HEK293T (cell line): Measurements from ENCODE around the gene TRIM33.
A peak's percentile ranks its signal among the peaks of the same experiment; 100 is the strongest.

Source experiments
- CTCF ChIA-PET: fragments of 350-600 bp; formaldehyde crosslinking; extraction: SDS; loops from one replicate; lab custom pipeline; 2021; ENCODE audit warnings: antibody characterized with exemption, inconsistent platforms; lab: Yijun Ruan, JAX
- POLR2A ChIA-PET: fragments of 350-600 bp; formaldehyde crosslinking; extraction: SDS; loops from one replicate; lab custom pipeline; 2020; ENCODE audit warnings: antibody characterized with exemption, inconsistent platforms; lab: Yijun Ruan, JAX
- DNase-seq: peaks from one replicate; pipeline ENCODE4 v3.0.0; 2012; ENCODE audit warnings: mixed read lengths; ENCODE audit errors: extremely low spot score
- ARNT ChIP-seq: fragments of 450-650 bp; IDR thresholded peaks from 2 replicates; pipeline ENCODE4 v1.6.1; 2017; ENCODE audit warnings: mild to moderate bottlenecking
- BHLHE40 ChIP-seq: fragments of 450-650 bp; IDR thresholded peaks from 2 replicates; pipeline ENCODE4 v1.6.1; 2016; ENCODE audit warnings: mild to moderate bottlenecking, moderate library complexity, borderline replicate concordance
- CTBP1 ChIP-seq: fragments of 450-650 bp; IDR thresholded peaks from 2 replicates; pipeline ENCODE4 v1.6.1; 2016; ENCODE audit warnings: borderline replicate concordance
- ELF4 ChIP-seq: fragments of 450-650 bp; IDR thresholded peaks from 2 replicates; pipeline ENCODE4 v1.6.1; 2017; ENCODE audit warnings: antibody characterized with exemption
- FOXA1 ChIP-seq: fragments of 450-650 bp; IDR thresholded peaks from 2 replicates; pipeline ENCODE4 v1.6.1; 2016; ENCODE audit warnings: mild to moderate bottlenecking
- FOXK2 ChIP-seq: fragments of 450-650 bp; IDR thresholded peaks from 2 replicates; pipeline ENCODE4 v1.6.1; 2016; ENCODE audit warnings: mild to moderate bottlenecking
- FOXM1 ChIP-seq: fragments of 450-650 bp; IDR thresholded peaks from 2 replicates; pipeline ENCODE4 v1.6.1; 2017; ENCODE audit warnings: mild to moderate bottlenecking, borderline replicate concordance
- HDGF ChIP-seq: fragments of 450-650 bp; IDR thresholded peaks from 2 replicates; pipeline ENCODE4 v1.6.1; 2017; ENCODE audit warnings: antibody characterized with exemption, borderline replicate concordance
- L3MBTL2 ChIP-seq: fragments of 450-650 bp; conservative IDR thresholded peaks from 2 replicates; pipeline ENCODE4 v1.6.1; 2016; ENCODE audit warnings: mild to moderate bottlenecking
- LEF1 ChIP-seq: fragments of 450-650 bp; IDR thresholded peaks from 2 replicates; pipeline ENCODE4 v1.6.1; 2017; ENCODE audit warnings: mild to moderate bottlenecking, borderline replicate concordance
- NFRKB ChIP-seq: fragments of 450-650 bp; IDR thresholded peaks from 2 replicates; pipeline ENCODE4 v1.6.1; 2016; ENCODE audit warnings: mild to moderate bottlenecking, moderate library complexity
- SP1 ChIP-seq: fragments of 450-650 bp; IDR thresholded peaks from 2 replicates; pipeline ENCODE4 v1.6.1; 2017
- SUZ12 ChIP-seq: fragments of 450-650 bp; IDR thresholded peaks from 2 replicates; pipeline ENCODE4 v1.6.1; 2016; ENCODE audit warnings: mild to moderate bottlenecking
- TARDBP ChIP-seq: fragments of 450-650 bp; IDR thresholded peaks from 2 replicates; pipeline ENCODE4 v1.6.1; 2016
- ZNF384 ChIP-seq: fragments of 450-650 bp; IDR thresholded peaks from 2 replicates; pipeline ENCODE4 v1.6.1; 2016
- TF ChIP-seq, protein P1 (sequence below): fragments of 450-650 bp; IDR thresholded peaks from 2 replicates; pipeline ENCODE4 v1.6.1; 2016

The TRIM33 gene

DNA sequence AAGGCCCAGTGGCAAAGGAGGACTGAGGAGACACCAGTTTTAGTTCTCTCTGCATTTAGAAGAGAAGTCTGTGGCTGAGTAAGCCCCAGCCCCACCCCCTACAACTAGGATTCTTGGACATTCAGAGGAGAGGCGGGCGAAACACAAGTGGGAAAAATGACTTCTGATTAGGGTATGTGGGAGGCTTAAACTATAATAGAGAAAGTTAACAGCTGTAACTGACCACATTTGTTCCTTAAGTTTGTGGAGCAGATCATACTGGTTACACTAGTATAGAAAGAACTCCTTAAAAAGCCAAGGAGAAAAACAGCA lies 11.2 kb upstream of the TRIM33 start:
- POLR2A ChIA-PET = no interaction called here
- no peak for DNase-seq
- TF ChIP-seq SUZ12 (no peak), HDGF (no peak), TARDBP (no peak), NFRKB (no peak), BHLHE40 (no peak), ZNF384 (no peak), FOXM1 (no peak), FOXK2 (no peak), FOXA1 (no peak), CTBP1 (no peak), ELF4 (no peak), LEF1 (no peak), L3MBTL2 (no peak), ARNT (no peak), SP1 (no peak)
- TF ChIP-seq, protein P1, sequence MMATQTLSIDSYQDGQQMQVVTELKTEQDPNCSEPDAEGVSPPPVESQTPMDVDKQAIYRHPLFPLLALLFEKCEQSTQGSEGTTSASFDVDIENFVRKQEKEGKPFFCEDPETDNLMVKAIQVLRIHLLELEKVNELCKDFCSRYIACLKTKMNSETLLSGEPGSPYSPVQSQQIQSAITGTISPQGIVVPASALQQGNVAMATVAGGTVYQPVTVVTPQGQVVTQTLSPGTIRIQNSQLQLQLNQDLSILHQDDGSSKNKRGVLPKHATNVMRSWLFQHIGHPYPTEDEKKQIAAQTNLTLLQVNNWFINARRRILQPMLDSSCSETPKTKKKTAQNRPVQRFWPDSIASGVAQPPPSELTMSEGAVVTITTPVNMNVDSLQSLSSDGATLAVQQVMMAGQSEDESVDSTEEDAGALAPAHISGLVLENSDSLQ = no peak
- CTCF ChIA-PET = no interaction called here

DNA sequence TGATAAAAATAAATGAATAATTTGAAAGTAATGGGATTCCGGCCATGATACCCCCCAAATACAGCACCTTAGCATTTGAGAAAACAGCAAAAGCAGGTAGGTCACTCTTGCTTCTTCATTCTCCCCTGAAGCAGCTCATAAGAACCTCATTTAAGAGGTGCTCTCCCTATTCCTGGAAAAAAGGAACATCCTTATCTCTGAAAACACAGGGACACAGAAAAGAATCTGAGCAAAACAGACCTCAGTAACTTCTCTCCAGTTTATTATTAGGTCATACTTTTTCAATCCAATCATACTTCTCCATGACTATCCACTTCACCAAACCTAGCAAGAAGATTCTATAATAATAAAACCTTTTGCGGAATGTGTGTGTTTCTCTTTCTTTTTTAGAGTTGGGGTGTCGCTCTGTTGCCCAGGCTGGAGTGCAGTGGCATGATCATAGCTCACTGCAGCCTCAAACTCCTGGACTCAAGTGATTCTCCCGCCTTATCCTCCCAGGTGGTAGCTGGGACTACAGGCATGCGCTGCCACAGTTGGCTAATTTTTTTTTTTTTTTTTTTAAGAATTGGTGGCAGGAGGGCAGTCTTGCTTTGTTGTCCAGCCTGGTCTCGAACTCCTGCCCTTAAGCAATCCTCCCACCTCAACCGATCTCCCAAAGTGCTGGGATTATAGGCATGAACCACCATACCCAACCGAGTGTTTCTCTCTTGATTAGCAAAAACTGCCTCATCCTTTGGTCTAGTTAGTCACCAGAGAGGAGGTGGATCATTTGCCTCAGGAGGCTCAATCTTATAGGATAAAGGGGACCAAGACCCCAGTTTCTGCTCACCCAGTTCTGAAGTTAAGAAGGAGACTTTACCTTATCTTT lies 10.6 kb upstream of the TRIM33 start:
- ChIA-PET CTCF (interaction anchor here (0.6 kb wide), 1 partner anchor 35 kb away, joined by 4 read pairs; no protein-coding TSS in a partner anchor), POLR2A (no interaction called here)
- TF ChIP-seq SUZ12 = no peak
- TF ChIP-seq L3MBTL2 = 0 out of 2 replicates have a peak, but pooled peaks have one; percentile 18

DNA sequence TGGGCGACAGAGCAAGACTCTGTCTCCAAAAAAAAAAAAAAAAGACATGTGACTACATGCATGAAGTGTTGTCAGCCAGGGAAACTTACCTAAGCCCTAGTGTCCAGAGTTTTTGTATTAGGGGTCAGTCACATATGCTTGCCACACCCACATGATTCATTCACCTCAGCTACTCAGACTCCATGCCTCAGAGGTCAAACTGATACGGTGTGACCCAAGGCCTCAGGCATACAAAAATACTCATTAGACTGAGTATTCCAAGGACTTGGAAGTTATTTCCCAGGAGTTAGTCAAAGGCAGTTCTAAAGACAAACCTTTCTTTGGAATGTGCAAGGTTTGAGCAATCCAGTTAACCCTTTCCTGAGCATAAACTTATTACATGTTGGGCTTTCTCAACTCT lies 6.3 kb upstream of the TRIM33 start:
- DNase-seq = no peak
- ChIA-PET CTCF (no interaction called here), POLR2A (no interaction called here)
- TF ChIP-seq SP1 (no peak), HDGF (no peak), FOXK2 (no peak), NFRKB (no peak), ARNT (no peak), FOXM1 (no peak), FOXA1 (no peak)
- TF ChIP-seq, protein P1 = no peak

More for the DNA sequence above, 10.6 kb upstream of the TRIM33 start:
- no peak for DNase-seq

DNA sequence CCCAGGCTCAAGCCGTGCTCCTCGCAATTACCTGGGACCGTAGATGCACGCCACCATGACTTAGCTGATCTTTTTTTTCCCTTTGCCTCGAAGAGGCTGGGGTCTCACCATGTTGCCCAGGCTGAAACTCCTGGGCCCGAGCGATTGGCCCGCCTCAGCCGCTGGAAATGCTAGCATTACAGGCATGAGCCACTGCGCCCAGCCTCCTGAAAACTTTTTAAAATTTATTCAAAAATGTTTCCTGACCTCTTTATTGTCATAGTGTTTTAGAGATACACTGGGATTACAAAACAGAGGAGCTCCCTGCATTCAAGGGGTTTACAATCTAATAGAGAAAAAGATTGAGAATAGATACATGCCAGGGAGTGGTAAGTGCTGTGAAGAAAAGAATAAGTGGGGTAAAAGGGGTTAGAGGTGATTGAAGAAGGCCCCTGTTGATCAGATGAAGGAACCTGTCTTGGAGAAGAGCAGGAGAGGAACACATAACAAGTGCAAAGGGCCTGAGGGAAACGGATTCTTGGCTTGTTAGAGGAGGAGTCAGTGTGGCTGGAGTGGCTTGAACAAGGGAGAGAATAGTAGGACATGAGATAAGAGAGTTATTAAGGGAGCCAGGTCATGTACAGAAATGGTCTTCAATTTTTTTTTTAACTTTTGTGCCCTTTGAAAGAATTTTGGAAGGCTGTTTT lies 1.7 kb upstream of the TRIM33 start:
- DNase-seq = no peak
- CTCF ChIA-PET = interaction anchor here (0.6 to 1.1 kb wide), 3 partner anchors 11 to 30 kb away, joined by 3 to 5 read pairs (median 5); no protein-coding TSS in a partner anchor
- TF ChIP-seq NFRKB = no peak
- 0 out of 2 replicates have a peak, but pooled peaks have one; percentile 18 for TF ChIP-seq L3MBTL2
- POLR2A ChIA-PET = interaction anchor here (1.4 to 3.5 kb wide), 2 partner anchors 12 kb away, joined by 4 to 19 read pairs; no protein-coding TSS in a partner anchor

DNA sequence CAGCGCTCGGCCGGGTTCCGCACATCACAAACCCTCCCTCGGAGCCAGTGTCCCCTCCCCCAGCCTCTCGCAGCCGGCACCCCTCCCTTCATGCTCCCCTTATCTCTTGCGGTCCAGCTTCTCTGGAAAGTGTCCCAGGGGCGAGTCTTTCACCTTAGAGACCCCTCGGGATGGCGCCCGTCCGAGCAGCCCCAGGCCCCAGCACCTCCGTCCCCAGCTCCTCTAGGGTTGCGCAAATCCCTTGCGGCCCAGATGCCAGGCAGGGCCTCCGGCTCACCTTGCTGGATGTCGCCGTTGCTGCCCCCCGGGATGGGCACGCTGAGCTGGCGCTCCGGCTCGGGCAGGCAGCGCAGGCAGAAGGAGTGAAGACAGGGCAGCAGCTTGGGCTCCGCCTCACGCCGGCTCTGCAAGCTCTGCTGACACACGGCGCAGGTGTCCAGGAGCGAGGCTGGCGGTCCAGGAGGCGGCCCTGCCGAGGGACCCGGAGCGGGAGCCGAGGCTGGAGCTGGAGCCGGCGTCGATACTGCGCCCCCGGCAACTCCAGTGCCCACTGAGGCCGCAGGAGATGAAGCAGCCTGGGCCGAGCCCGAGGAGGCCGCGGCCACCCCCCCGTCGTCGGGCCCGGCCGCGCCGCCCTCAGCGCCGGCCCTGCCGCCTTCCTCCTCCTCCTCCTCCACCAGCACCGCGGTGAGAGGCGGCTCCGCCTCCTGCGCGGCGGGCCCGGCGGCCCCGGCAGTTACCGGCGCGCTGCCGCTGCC lies 550 bp downstream of the TRIM33 start:
- peak; percentile 59 for DNase-seq
- TF ChIP-seq, protein P1 = no peak
- TF ChIP-seq BHLHE40 (no peak), ARNT (no peak), FOXM1 (0 out of 2 replicates have a peak, but pooled peaks have one; percentile 66), SUZ12 (no peak), FOXA1 (no peak), FOXK2 (no peak), SP1 (no peak), HDGF (no peak)
- CTCF ChIA-PET = interaction anchor here (1.7 kb wide), 1 partner anchor 25 kb away, joined by 3 read pairs; no protein-coding TSS in a partner anchor
- POLR2A ChIA-PET = interaction anchor here (0.6 to 3.5 kb wide), 4 partner anchors 14 to 159 kb away, joined by 3 to 19 read pairs (median 4); partner anchors contain the start of gene DENND2C
